Ovary (tissue), 3 donors: ENCODE results near the gene CREB3L1.

ENCODE experiments used
- EP300 ChIP-seq: sonication (generic); formaldehyde crosslinking; IDR thresholded peaks from one replicate; pipeline ENCODE4 v1.6.1; 2017; ENCODE audit warnings: antibody characterized with exemption
- POLR2A ChIP-seq: fragments of 450-650 bp; IDR thresholded peaks from one replicate; pipeline ENCODE4 v1.6.1; 2017; ENCODE audit warnings: antibody characterized with exemption, mild to moderate bottlenecking, moderate library complexity
- TF ChIP-seq, protein P1 (sequence below), 3 donors: fragments of 450-650 bp in 2 of 3; fragments of 200-600 bp in 1 of 3; IDR thresholded peaks; one replicate each; pipeline versions ENCODE4 v1.5.1 to v1.8.0; 2016 to 2022; ENCODE audit warnings: antibody characterized with exemption in 3 of 3, mild to moderate bottlenecking in 1 of 3
- donor health status: DM: no; HTN: no; CAD: no.

DNA sequence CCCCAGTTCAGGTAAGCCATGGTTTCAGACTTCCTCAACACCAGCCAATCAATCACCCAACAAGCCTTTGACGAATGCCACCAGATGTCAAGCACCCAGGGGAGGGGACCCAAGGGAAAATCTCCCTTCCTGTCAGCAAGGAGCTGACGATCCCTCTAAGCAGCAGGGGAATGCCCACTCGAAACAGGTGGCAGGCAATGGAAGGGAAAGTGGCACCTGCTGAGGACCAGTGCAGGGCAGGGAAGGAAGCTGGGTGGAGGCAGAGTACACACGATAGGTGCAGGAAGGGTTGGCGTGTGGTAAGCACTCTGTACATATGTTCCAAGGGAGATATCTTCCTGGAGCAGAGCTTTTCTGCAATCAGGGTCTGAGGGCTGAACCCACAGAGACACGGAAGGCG lies 11.7 kb upstream of the CREB3L1 start:
- TF ChIP-seq, protein P1, sequence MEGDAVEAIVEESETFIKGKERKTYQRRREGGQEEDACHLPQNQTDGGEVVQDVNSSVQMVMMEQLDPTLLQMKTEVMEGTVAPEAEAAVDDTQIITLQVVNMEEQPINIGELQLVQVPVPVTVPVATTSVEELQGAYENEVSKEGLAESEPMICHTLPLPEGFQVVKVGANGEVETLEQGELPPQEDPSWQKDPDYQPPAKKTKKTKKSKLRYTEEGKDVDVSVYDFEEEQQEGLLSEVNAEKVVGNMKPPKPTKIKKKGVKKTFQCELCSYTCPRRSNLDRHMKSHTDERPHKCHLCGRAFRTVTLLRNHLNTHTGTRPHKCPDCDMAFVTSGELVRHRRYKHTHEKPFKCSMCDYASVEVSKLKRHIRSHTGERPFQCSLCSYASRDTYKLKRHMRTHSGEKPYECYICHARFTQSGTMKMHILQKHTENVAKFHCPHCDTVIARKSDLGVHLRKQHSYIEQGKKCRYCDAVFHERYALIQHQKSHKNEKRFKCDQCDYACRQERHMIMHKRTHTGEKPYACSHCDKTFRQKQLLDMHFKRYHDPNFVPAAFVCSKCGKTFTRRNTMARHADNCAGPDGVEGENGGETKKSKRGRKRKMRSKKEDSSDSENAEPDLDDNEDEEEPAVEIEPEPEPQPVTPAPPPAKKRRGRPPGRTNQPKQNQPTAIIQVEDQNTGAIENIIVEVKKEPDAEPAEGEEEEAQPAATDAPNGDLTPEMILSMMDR (IDR thresholded peaks at IDR 0.05) = no peak
- TF ChIP-seq POLR2A (no peak), EP300 (no peak)
